NOMO-1 (cell line): ENCODE results near the gene NEK5.
"Not testable (repeated sequence)": the region's sequence is repeated elsewhere in the genome, so short reads cannot be mapped to it uniquely, and the experiment has no call there.

Experiments used
- DNase-seq, 2 experiments: peaks; one replicate each; lab custom pipeline; 2025; ENCODE audit not compliant: unreplicated experiment in 2 of 2; lab: John Stamatoyannopoulos, UW

NEK5 gene

GRCh38 chr13:52147225-52147624 is 18.4 kb upstream of the NEK5 start:
- DNase-seq: no peak

GRCh38 chr13:52141299-52141698 is 12.4 kb upstream of the NEK5 start:
- DNase-seq: no peak

GRCh38 chr13:52137489-52137888 is 8.6 kb upstream of the NEK5 start:
- DNase-seq: no peak

- no peak for DNase-seq
These were observed 7.9 kb upstream of the NEK5 start for GRCh38 chr13:52136763-52137162.

GRCh38 chr13:52130641-52131040 is 1.8 kb upstream of the NEK5 start:
- DNase-seq: no peak

GRCh38 chr13:52127783-52128702 is 830 bp downstream of the NEK5 start:
- DNase-seq: peak; percentile 38 to 55

- DNase-seq: no peak
These were observed 1.5 kb downstream of the NEK5 start for GRCh38 chr13:52127378-52127777.

- no peak for DNase-seq
These were observed 3.3 kb downstream of the NEK5 start for GRCh38 chr13:52125547-52125946.

GRCh38 chr13:52118595-52118994 is 10.3 kb downstream of the NEK5 start:
- DNase-seq: no peak

GRCh38 chr13:52118095-52118494 is 10.8 kb downstream of the NEK5 start:
- DNase-seq: no peak

- no peak for DNase-seq
These were observed 16.3 kb downstream of the NEK5 start for GRCh38 chr13:52112591-52112990.

GRCh38 chr13:52109116-52109670 is 19.7 kb downstream of the NEK5 start:
- DNase-seq: no peak

GRCh38 chr13:52105841-52106240 is 23.0 kb downstream of the NEK5 start:
- DNase-seq: no peak

GRCh38 chr13:52104624-52105023 is 24.2 kb downstream of the NEK5 start:
- DNase-seq: peak; percentile 35 to 55

GRCh38 chr13:52103386-52103785 is 25.5 kb downstream of the NEK5 start:
- no peak for DNase-seq

GRCh38 chr13:52102423-52102822 is 26.4 kb downstream of the NEK5 start:
- not testable (repeated sequence) for DNase-seq

GRCh38 chr13:52097197-52097596 is 31.7 kb downstream of the NEK5 start:
- DNase-seq: no peak

GRCh38 chr13:52096748-52097147 is 32.1 kb downstream of the NEK5 start:
- DNase-seq: no peak

GRCh38 chr13:52096062-52096461 is 32.8 kb downstream of the NEK5 start:
- DNase-seq: no peak

- DNase-seq: no peak
These were observed 36.8 kb downstream of the NEK5 start for GRCh38 chr13:52092087-52092486.

GRCh38 chr13:52091473-52091872 is 37.4 kb downstream of the NEK5 start:
- DNase-seq: no peak

- DNase-seq: no peak
These were observed 43.5 kb downstream of the NEK5 start for GRCh38 chr13:52085421-52085820.
